Effector memory CD4-positive, alpha-beta T cell (primary cell): ENCODE results near the gene KRTAP29-1.
"Not testable (repeated sequence)": the region's sequence is repeated elsewhere in the genome, so short reads cannot be mapped to it uniquely, and the experiment has no call there.

Experiments
- DNase-seq, 3 donors: peaks; one replicate each; pipeline ENCODE4 v3.0.0-alpha.2; 2020
- H3K27ac ChIP-seq: 2 replicates; pipeline ENCODE4 v1.7.0; 2013; ENCODE audit warnings: mild to moderate bottlenecking, low read length, moderate library complexity; ENCODE audit not compliant: insufficient read depth, poor library complexity, severe bottlenecking
- H3K27me3 ChIP-seq: replicated peaks from 2 replicates; pipeline ENCODE4 v1.7.0; 2013; ENCODE audit warnings: mild to moderate bottlenecking, low read length; ENCODE audit not compliant: insufficient read depth, control insufficient read depth, poor library complexity, severe bottlenecking
- H3K36me3 ChIP-seq: 2 replicates; pipeline ENCODE4 v1.7.0; 2013; ENCODE audit warnings: mild to moderate bottlenecking, low read length, moderate library complexity; ENCODE audit not compliant: control insufficient read depth, insufficient read depth
- H3K4me1 ChIP-seq: 2 replicates; pipeline ENCODE4 v1.7.0; 2013; ENCODE audit warnings: low read length, mild to moderate bottlenecking; ENCODE audit not compliant: control insufficient read depth, insufficient read depth, poor library complexity, severe bottlenecking
- H3K4me3 ChIP-seq: 2 replicates; pipeline ENCODE4 v1.7.0; 2013; ENCODE audit warnings: low read length, low read depth, mild to moderate bottlenecking; ENCODE audit not compliant: insufficient read depth, poor library complexity, severe bottlenecking
- H3K9me3 ChIP-seq: 2 replicates; pipeline ENCODE4 v1.7.0; 2013; ENCODE audit warnings: mild to moderate bottlenecking, low read length, moderate library complexity; ENCODE audit not compliant: control insufficient read depth
- total RNA-seq, 3 donors: gene quantifications; one replicate each; lab custom pipeline; 2026; lab: John Stamatoyannopoulos, UW

The KRTAP29-1 gene, protein sequence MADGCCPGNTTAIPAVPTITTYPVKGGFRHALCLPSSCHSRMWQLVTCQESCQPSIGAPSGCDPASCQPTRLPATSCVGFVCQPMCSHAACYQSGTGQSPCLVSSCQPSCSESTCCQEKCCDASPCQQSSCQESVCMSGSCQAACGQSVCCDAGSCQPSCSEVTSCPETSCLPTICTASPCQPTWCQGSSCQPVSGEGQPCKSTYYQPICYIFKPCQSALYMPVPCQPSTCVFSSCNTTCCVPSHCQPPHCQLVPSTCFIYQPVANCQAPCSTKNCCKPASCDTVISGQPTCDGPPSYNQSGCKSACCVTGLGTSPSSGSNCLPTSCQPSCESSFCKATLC
- total RNA-seq = 0 reads per million in 3 donors

DNA sequence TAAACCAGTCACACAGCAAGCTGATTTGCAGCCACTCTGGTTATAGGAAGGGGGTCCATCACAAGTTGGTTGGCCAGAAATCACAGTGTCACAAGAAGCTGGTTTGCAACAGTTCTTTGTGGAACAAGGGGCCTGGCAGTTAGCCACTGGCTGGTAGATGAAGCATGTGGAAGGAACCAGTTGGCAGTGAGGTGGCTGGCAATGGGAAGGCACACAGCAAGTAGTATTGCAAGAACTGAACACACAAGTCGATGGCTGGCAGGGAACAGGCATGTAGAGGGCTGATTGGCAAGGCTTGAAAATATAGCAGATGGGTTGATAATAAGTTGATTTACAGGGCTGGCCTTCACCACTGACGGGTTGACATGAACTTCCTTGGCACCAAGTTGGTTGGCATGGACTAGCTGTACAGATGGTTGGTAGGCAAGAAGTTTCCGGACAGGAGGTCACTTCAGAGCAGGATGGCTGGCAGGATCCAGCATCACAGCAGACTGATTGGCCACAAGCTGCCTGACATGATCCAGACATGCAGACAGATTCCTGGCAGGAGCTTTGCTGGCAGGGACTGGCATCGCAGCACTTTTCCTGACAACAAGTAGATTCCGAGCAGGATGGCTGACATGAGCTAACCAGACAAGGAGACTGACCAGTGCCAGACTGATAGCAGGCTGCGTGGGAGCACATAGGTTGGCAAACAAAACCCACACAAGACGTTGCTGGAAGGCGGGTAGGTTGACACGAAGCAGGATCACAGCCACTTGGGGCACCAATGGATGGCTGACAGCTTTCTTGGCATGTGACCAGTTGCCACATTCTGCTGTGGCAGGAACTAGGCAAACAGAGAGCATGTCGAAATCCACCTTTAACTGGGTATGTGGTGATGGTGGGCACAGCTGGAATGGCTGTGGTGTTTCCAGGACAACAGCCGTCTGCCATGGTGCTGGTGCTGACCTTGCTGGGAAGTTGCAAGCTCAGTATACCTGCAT is at the start of gene KRTAP29-1:
Gene KRTAP29-1 (minus strand): TSS at position 936 of the 986 bp plus-strand sequence. CDS start 0 bp downstream, at position 936.
- no peaks in the 10 kb centered on the region for H3K27me3 ChIP-seq
- no peak for DNase-seq
- H3K27ac ChIP-seq = no peak within 1 kb of the TSS
- no peaks in the 10 kb centered on the region for H3K9me3 ChIP-seq
- H3K4me1 ChIP-seq = peaks cover 12% of the 10 kb centered on the region
- no peaks in the 10 kb centered on the region for H3K36me3 ChIP-seq
- H3K4me3 ChIP-seq = no peak within 1 kb of the TSS

DNA sequence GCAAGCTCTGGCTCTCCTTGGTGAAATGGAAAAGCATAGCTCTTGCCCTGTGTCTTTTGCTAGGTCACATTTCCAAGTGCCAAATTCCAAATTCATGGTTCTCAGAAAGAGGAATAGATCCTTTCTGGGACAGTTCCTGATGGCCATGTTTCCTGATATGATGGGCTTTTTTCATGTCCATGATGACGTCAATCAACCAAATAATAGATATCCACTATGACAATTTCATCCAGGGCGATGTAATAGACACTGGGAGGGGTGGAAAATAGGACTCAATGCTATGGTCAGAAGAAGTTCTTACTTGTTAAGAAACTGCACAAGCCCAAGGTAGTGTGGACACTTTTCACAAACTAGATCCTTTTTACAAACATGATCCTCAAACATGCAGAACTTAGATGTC is 48.5 kb upstream of the KRTAP29-1 start:
- Histone ChIP-seq H3K27ac (no peak overlapping the region), H3K9me3 (no peaks in the 10 kb centered on the region), H3K4me3 (no peak overlapping the region), H3K4me1 (peaks cover 7% of the 10 kb centered on the region), H3K36me3 (no peaks in the 10 kb centered on the region), H3K27me3 (no peaks in the 10 kb centered on the region)
- DNase-seq = no peak

DNA sequence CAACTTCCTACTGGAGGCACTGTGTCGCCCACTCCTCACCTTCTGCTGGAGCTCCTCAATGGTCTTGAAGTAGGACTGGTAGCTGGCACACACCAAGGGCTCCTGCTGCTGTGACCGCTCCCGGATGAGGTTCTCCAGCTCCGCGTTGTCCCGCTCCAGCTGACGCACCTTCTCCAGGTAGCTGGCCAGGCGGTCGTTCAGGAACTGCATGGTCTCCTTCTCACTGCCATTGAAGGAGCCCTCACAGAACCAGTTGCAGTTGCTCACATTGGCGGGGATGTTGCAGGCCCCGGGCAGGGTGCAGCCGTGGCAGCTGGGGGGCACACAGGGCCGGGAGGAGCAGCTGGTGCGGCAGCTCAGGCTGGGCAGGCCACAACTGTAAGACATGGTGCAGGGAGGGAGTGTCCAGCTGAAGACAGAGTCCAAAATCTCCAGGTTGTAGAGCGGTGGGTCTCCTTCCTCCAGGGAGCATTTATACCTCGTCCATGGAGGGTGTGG is 47.8 kb upstream of the KRTAP29-1 start, which contains the start of gene KRT33A:
Gene KRT33A (minus strand): TSS at position 448 of the 498 bp plus-strand sequence. CDS start 61 bp downstream, at position 387.
- not testable (repeated sequence) for H3K27ac ChIP-seq, H3K4me1 ChIP-seq, DNase-seq, H3K36me3 ChIP-seq, H3K9me3 ChIP-seq, H3K27me3 ChIP-seq, H3K4me3 ChIP-seq

DNA sequence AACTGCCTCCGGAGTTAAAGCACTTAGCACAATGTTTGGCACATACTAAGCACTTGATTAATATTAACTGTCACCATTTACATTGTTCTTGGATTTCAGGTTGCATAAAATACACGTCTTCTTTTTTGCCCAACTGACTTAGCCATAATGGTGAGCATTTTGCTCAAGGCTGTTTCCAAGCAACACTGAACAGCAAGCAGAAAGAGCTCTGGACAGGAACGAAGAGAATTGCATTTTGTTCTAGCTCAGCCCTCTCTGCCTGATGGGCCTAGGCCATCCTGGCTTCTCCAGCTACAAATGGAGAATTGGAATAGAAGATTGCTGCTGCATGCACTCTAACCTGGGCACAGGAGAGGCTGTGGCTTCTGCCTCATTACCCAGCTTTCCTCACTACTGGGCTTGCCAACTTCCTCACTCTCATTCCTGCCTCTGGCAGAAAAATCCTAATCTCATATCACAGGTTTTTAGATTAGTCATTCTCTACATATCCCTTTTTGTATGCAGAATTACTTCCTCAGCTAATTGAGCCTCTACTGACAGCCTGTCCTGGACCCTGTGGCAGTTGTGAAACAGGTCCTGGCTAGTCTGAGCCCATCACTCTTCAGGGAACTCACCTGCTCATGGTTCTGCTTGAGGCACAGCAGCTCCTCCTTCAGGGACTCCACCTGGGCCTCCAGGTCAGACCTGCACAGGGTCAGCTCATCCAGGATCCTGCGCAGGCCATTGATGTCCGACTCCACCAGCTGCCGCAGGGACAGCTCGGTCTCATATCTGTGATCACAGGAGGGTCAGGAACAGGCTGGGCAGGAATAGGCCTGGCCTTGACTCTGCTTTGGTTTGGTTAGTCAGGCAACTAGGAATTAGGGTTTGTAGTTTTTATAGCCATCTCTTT is 45.5 kb upstream of the KRTAP29-1 start:
- Histone ChIP-seq H3K4me1 (peaks cover 7% of the 10 kb centered on the region), H3K4me3 (no peak overlapping the region), H3K9me3 (peaks cover under 1% of the 10 kb centered on the region), H3K36me3 (no peaks in the 10 kb centered on the region), H3K27ac (no peak overlapping the region), H3K27me3 (no peaks in the 10 kb centered on the region)
- DNase-seq = no peak

DNA sequence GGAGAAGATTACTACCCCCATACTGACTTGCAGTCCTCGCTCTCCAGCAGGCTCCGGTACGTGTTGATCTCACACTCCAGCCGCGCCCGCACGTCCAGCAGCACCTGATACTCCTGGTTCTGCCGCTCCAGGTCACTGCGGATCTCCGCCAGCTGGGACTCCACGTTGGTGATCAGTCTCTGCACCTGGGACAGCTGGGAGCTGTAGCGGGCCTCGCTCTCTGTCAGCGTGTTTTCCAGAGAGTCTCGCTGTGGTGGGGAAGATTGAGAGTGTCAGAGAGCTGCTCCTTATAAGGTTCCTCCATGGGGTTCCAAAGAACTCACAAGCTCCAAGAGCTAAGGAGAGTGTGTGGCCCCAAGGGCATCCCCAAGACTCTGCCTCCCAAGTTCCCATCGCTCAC is 43.8 kb upstream of the KRTAP29-1 start:
- not testable (repeated sequence) for DNase-seq, H3K27ac ChIP-seq, H3K4me3 ChIP-seq, H3K4me1 ChIP-seq, H3K9me3 ChIP-seq, H3K27me3 ChIP-seq, H3K36me3 ChIP-seq

DNA sequence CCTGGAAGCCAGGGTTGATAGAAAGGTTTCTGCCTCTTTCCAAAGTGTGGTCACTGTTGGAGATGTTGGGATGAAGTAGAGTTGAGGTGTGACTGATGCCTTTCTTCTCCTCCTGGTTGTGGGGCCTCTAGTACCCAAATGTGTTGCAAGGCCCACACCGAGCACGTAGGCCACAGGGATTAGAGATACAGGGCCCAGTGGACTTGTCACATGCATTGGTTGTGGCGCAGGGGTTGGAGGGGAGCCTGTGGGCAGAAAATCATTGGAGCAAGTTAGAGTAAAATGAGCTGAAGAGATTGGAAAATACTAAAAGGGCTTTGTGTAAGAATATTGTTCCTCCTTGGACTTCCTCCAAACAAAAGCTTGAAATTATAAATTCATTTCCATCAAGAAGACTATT is 43.3 kb upstream of the KRTAP29-1 start:
- no peak for DNase-seq
- H3K27ac ChIP-seq = no peak overlapping the region
- peaks cover 4% of the 10 kb centered on the region for H3K9me3 ChIP-seq
- H3K36me3 ChIP-seq = no peaks in the 10 kb centered on the region
- no peak overlapping the region for H3K4me3 ChIP-seq
- peaks cover 8% of the 10 kb centered on the region for H3K4me1 ChIP-seq
- no peaks in the 10 kb centered on the region for H3K27me3 ChIP-seq

DNA sequence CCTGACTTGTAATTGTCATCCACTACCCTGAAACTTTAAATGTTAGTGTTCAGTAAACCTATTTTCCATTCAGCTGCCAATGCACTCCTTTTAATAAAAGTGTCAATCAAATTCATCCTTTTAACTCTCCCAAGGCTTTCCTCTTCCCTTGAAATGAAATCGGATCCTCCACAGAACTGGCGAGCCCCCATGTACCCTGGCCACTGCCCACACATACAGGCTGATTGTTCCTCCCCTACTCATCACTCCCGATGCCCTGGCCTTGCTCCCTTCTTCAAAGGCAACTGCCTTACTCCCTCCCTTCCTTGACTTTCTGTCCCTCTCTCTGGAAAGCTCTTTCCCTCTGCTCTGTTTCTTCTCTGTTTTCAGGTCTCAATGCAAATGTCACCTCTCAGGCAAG is 40.4 kb upstream of the KRTAP29-1 start:
- H3K27me3 ChIP-seq = no peaks in the 10 kb centered on the region
- no peak overlapping the region for H3K4me3 ChIP-seq
- no peak overlapping the region for H3K27ac ChIP-seq
- H3K36me3 ChIP-seq = no peaks in the 10 kb centered on the region
- DNase-seq = no peak
- peaks cover 4% of the 10 kb centered on the region for H3K9me3 ChIP-seq
- peaks cover 25% of the 10 kb centered on the region for H3K4me1 ChIP-seq

DNA sequence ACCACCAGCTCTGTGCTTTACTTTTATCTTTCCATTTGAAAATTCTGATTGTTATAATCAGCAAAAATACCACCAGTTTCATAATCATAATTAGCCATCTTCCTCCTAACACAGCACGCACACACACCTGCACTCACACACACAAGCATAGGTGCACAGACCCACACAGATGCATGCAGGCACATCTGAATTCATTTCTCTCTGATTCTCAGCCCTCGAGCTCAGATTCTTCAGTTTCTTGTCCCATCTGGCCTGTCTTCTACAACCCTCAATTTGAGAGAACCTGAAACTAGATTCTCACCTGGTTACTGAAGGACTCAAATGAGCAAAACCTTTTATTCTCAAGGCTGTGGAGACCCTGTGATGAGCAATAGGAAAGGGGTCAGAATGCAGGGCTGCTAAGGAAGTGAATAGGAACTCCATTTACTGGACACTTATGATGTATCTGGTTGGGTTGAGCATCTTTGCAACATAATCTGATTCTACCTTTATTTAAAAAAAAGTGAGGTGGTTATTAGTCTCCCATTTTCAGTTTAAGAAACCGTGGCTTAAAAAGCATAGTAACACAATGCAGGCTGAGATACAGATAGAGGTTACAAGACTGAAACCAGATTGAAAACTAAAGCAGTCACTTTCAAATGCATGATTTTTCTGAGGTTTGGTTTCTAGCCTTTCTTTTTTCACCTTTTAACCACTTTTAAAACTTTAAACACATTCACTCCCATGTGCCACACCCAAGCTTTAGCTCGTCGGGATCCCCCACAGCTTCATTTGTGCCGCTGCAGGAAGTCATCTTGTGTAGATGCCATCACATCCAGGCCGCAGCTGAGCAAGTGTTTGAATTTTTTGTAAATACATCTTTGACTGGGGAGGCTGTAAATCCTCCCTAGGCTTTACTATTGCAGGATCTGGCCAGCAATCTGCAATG is 38.5 kb upstream of the KRTAP29-1 start:
- Histone ChIP-seq H3K27me3 (no peaks in the 10 kb centered on the region), H3K9me3 (peaks cover 4% of the 10 kb centered on the region), H3K36me3 (no peaks in the 10 kb centered on the region), H3K27ac (peak overlapping the region; percentile 87), H3K4me3 (no peak overlapping the region), H3K4me1 (peaks cover 25% of the 10 kb centered on the region)
- peak; percentile 34 to 51 (median 34) for DNase-seq
